NB4 (cell line): Measurements from ENCODE around the gene NT5C.

Experiments used
- POLR2A ChIP-seq: IDR thresholded peaks from 2 replicates; pipeline ENCODE4 v1.6.1; 2011; ENCODE audit warnings: mild to moderate bottlenecking; ENCODE audit not compliant: insufficient read length; ENCODE audit errors: extremely low read depth
- TF ChIP-seq, protein P1 (sequence below): IDR thresholded peaks from one replicate; pipeline ENCODE4 v1.5.1; 2012; ENCODE audit warnings: low read depth, low read length

DNA sequence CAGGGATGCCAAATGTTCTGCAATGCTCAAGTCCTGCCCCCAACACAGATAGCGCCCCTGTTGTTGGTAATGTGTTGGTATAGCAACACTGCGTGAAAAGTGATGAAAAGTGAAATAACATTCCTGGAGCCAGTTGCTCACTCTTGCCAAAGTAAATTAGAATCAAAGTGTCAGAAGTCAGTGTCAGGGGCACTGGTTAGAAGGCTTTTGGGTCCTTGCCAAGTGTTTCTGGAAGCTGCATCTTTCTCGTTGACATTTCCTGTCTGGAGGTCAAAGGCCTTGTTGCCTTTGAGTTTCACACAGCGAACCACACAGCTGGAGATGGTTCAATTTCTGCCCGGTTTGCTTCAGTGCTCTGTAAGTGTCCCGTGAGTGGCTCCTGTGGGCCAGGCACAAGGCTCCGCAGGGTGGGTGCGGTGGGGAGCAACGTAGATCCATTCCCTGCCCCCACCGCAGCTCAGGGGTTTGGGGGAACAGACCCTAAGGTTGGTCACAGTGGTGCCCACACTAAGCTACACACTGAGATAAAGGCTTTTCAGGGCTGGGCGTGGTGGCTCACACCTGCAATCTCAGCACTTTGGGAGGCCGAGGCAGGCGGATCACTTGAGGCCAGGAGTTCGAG lies 47.4 kb downstream of the NT5C start:
- no peak for TF ChIP-seq POLR2A
- TF ChIP-seq, protein P1, sequence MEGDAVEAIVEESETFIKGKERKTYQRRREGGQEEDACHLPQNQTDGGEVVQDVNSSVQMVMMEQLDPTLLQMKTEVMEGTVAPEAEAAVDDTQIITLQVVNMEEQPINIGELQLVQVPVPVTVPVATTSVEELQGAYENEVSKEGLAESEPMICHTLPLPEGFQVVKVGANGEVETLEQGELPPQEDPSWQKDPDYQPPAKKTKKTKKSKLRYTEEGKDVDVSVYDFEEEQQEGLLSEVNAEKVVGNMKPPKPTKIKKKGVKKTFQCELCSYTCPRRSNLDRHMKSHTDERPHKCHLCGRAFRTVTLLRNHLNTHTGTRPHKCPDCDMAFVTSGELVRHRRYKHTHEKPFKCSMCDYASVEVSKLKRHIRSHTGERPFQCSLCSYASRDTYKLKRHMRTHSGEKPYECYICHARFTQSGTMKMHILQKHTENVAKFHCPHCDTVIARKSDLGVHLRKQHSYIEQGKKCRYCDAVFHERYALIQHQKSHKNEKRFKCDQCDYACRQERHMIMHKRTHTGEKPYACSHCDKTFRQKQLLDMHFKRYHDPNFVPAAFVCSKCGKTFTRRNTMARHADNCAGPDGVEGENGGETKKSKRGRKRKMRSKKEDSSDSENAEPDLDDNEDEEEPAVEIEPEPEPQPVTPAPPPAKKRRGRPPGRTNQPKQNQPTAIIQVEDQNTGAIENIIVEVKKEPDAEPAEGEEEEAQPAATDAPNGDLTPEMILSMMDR: no peak
